SK-N-MC (cell line): ENCODE data around the gene ATG10.

ENCODE experiments used
- EZH2 ChIP-seq: fragments of 200-600 bp; sonication (generic); IDR thresholded peaks from one replicate; pipeline ENCODE4 v1.6.1; 2017; ENCODE audit warnings: antibody characterized with exemption
- POLR2AphosphoS5 ChIP-seq: IDR thresholded peaks from 2 replicates; pipeline ENCODE4 v1.6.1; 2012; ENCODE audit warnings: mild to moderate bottlenecking, low read depth, low read length, borderline replicate concordance

GRCh38 chr5:82057051-82057450, 85.2 kb downstream of the ATG10 start:
- no peak for TF ChIP-seq EZH2
- no peak for TF ChIP-seq POLR2AphosphoS5
